Astrocyte (in vitro differentiated cells and primary cell): ENCODE results near the gene PBX3.

Source experiments
- CTCF ChIP-seq: IDR thresholded peaks from 2 replicates; pipeline ENCODE4 v1.5.1; 2011; ENCODE audit warnings: low read depth, mild to moderate bottlenecking, inconsistent platforms, low read length, moderate library complexity; ENCODE audit not compliant: insufficient read depth
- EZH2 ChIP-seq: IDR thresholded peaks from 2 replicates; pipeline ENCODE4 v1.6.1; 2012; ENCODE audit warnings: mild to moderate bottlenecking, low read length, inconsistent platforms; ENCODE audit not compliant: insufficient read depth

GRCh38 chr9:125979383-125979782 is 232.2 kb downstream of the PBX3 start:
- TF ChIP-seq EZH2 (no peak), CTCF (no peak)
